NCI-H146 treated with DMSO at 0.1 percent for 48 hours (cell line): Measurements from ENCODE around the gene SLC10A3.

Source experiments
- DNase-seq: peaks from one replicate; lab custom pipeline; 2025; ENCODE audit not compliant: unreplicated experiment; lab: John Stamatoyannopoulos, UW

The SLC10A3 gene

GRCh38 chrX:154466036-154466435 lies 24.4 kb downstream of the SLC10A3 start:
- no peak for DNase-seq

DNA sequence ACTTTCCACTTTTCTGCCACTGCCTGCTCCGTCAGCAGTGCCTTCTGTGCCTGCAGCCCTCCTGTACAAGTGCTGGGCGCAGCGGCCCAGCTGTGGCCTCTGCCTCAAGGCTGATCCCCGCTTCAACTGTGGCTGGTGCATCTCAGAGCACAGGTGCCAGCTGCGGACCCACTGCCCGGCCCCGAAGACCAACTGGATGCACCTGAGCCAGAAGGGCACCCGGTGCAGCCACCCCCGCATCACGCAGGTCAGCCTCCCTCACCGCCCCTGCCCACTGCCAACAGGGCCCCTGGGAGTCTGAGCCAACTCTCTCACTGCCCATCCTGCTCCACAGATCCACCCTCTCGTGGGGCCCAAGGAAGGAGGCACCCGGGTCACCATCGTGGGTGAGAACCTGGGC lies 24.8 kb downstream of the SLC10A3 start:
- no peak for DNase-seq

GRCh38 chrX:154464806-154465365 lies 25.5 kb downstream of the SLC10A3 start:
- DNase-seq, result no peak

DNA sequence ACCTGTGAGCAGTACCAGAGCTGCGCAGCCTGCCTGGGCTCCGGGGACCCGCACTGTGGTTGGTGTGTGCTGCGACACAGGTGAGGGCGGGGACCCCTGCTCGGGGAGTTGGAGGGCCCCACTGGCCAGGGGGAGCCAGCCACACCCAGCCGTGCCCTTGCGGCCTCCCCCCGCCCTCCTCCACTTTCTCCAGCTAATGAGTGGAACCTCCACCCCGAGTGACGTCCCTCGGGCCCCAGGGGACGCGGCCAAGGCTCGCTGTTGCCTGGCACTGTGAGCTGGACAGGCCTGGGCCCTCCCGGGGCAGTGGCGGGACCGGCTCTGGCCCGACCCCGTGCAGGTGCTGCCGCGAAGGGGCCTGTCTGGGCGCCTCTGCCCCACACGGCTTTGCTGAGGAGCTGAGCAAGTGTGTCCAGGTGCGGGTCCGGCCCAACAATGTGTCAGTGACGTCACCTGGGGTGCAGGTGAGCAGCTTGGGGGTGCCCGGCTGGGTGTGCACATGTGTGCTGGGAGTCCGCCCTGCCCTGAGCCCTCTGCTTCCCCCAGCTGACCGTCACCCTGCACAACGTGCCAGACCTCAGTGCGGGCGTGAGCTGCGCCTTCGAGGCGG lies 26.7 kb downstream of the SLC10A3 start:
- no peak for DNase-seq

DNA sequence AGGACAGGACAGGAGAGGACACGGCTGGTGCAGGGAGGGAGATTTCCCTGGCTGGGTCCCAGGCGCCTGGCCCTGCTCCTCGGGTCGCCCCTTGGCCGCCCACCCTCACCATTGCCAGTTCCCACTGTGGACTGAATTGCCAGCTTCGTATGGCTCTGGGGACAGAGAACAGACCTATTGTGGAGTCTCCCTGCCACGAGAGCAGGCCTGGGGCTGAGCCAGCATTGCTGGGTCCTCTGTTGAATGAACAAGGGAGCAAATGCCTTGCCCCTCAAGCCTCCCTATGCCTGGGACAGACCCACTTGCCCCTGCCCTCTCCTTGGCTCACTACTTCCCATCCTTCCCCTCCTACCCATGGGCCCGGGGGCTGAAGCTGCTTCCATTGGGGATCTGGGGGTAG lies 28.0 kb downstream of the SLC10A3 start:
- DNase-seq, result no peak

DNA sequence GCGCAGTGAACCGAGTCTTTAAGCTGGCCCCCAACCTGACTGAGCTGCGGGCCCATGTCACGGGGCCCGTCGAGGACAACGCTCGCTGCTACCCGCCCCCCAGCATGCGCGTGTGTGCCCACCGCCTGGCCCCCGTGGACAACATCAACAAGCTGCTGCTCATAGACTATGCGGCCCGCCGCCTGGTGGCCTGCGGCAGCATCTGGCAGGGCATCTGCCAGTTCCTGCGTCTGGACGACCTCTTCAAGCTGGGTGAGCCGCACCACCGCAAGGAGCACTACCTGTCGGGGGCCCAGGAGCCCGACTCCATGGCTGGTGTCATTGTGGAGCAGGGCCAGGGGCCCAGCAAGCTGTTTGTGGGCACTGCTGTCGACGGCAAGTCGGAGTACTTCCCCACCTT lies 30.1 kb downstream of the SLC10A3 start:
- DNase-seq, result no peak

DNA sequence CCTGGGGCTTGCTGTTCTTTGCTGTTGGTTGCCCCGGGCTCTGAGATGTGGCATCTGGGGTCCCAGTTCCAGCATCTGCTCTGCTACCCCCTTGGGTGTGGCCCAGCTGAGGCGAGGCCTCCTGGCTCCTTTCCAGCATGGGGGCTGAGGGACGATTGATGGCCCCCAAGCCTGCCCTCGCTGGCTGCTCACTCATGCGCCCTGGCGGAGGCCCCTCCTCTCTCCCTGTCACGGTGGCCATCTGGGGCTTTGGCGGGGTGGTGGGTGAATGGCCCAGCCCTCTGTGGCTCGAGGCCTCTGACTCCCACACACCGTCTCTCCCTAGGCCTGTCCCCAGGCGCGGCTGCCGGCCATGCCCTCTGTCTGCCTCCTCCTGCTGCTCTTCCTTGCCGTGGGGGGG lies 30.6 kb downstream of the SLC10A3 start:
- no peak for DNase-seq

DNA sequence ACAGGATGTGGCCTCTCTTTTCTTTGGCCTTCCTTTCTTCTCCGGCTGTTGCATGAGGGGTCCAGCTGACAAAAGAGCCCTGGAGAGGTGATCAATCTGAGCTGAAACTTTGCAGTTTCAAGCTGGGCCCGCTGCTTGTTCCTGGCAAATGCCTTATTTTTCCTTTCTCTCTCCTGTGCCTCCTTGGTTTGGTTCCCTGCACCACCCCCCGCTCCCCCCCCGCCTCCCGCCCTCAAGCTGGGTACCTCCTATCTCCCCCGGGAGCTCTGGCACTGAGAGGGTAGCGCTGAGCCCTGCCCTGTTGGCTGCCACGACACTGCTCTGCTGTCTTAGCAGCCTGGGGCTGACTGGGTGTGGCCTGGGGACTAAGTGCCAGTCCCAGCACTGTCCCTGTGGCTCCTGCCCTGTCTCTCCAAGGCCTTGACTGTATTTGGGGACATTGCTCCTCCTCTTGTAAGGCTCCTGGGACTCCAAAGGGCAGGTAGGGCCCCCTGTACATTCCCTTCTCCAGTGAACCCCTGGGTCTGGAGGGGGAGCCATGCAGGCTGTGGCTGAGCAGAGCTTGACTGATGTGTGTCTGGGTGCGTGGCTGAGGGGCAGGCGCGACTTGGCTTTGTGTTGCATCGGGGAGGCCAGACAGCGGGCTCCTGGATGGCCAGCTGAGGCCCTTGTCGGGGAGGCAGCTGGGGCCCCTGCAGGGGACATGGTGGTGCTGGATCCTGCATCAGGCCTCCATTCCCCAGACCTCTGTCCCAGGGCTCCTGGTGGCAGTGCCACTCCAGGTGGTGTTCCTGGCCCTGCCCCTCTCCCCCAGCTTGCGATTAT lies 31.3 kb downstream of the SLC10A3 start:
- peak; percentile 2 for DNase-seq

DNA sequence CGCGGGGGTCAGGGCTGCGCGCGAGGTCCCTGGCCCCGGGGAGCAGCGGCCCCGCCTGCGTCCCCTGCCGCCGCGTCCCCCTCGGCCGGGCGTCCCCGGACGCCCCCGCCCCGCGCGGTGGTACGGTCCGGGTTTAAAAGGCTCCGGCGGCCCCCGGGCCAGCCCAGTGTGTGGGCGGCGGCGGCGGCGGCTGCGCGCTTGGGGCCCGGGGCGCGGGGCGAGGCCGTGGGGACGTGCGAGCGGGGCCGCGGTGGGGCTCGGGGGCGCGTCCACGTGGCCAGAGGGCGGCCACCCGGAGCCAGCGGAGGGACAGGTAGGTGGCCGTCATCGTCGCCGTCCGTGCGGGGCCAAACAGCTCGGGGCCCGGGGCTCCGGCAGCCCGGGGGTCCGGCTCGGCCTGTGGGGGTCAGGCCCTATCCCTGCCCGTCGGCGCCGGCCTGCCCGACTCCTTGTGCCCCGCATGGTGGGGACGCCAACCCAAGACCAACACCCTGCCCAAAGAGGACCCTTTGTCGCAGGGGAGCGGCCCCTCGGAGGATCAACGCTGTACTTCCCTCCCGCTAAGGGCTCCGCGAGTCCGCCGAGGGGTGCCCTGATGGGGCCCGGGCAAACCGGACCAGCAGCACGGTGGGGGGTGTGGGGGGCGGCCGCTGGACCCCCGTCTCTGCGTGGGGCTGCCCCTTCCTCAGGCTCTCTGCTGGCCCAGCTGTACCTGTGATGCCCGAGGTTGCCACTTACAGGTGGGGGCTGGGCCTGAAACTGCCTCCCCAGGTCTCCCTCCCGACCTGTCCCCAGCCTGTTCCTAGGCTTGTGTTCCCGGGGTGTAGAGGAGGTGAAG lies 32.1 kb downstream of the SLC10A3 start, which contains the start of gene PLXNA3:
Gene PLXNA3, plus strand, starts transcription at position 166 of the 838 bp plus-strand sequence. CDS start 1,903 bp downstream, outside the sequence.
- no peak for DNase-seq

DNA sequence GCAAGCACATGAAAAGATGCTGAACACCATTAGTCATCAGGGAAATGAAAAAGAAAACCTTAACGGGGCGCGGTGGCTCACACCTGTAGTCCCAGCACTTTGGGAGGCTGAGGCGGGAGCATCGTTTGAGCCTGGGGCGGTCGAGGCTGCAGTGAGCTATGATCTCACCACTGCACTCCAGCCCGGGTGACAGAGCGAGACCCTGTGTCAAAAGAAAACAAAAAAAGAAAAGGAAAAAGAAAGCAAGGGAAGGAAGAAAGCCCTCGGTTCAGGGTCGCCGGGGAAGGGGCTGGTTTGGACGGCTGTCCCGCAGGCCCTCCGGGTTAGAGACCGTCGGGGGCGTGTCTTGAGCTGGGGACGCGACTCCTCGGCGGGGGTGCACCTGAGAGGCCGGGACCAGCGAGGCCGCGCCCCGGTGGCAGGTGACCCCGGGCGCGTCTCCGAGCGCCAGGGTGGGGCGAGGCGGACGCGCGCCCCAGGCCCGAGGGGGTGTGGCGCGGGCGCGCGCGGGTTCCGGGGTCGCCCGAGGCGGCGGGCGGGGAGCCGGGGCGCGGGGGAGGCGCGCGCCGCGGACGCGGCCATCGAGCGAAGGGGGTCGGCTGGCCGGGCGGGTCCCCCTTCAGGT lies 32.8 kb downstream of the SLC10A3 start:
- peak; percentile 16 for DNase-seq

- no peak for DNase-seq
Measured at GRCh38 chrX:154452823-154453222, 37.6 kb downstream of the SLC10A3 start.

- DNase-seq, result no peak
Measured at GRCh38 chrX:154450312-154450711, 40.1 kb downstream of the SLC10A3 start.

GRCh38 chrX:154449618-154450017 lies 40.8 kb downstream of the SLC10A3 start:
- no peak for DNase-seq

DNA sequence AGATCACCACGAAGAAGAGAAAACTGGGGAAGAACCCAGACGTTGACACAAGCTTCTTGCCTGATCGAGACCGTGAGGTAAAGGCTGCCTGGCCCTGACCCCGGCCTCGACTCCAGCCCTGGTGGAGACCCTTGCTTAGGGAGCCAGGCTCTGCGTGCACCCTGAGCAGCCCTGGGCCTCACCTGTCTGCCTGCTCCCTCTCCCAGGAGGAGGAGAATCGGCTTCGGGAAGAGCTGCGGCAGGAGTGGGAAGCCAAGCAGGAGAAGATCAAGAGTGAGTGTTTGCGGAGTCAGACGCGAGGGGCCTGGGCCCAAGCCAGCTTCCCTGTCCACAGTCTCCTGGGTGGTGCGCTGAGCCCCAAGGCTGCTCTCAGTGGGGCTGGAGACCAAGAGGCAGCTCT lies 41.9 kb downstream of the SLC10A3 start:
- DNase-seq, result no peak

- DNase-seq, result no peak
Measured at GRCh38 chrX:154446430-154446829, 44.0 kb downstream of the SLC10A3 start.

DNA sequence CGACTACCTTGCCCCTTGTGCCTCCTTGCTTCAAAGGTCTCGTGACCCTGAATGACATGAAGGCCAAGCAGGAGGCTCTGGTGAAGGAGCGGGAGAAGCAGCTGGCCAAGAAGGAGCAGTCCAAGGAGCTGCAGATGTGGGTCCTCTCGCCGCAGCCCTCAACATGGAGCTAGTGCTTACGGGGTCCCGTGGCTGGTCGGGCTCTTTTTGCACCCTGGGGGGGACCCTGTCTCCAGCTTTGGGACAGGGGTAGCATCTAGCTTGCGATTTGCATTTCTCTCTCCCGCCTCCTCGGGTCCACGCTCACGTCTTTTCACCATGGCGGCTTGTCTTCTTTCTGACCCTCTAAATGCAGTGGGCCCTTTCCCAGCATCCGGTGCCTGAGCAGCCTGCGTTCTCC lies 44.7 kb downstream of the SLC10A3 start:
- DNase-seq, result no peak

DNA sequence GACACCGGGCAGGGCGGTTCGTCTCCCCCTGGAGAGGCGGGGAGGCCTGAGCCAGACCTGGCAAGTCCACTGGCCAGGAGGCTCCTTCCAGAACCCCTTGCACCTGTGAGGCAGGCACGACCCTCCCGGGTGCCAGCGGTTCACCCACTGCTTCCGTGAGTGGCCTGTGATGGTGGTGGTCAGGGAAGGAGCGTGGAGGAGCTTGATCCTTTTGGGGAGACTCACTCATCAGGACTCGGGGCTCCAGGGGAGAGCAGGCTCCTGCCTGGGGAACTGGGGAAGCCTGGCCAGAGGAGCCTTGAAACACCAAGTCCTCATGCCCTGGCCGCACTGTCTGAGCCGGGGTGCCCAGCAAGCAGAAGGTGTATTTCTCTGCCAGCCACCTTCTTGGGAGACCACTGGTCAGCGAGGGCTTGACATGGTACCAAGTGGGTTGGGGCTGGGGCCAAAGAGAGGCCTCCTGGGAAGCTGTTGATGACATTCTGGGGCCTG lies 45.6 kb downstream of the SLC10A3 start:
- no peak for DNase-seq

DNA sequence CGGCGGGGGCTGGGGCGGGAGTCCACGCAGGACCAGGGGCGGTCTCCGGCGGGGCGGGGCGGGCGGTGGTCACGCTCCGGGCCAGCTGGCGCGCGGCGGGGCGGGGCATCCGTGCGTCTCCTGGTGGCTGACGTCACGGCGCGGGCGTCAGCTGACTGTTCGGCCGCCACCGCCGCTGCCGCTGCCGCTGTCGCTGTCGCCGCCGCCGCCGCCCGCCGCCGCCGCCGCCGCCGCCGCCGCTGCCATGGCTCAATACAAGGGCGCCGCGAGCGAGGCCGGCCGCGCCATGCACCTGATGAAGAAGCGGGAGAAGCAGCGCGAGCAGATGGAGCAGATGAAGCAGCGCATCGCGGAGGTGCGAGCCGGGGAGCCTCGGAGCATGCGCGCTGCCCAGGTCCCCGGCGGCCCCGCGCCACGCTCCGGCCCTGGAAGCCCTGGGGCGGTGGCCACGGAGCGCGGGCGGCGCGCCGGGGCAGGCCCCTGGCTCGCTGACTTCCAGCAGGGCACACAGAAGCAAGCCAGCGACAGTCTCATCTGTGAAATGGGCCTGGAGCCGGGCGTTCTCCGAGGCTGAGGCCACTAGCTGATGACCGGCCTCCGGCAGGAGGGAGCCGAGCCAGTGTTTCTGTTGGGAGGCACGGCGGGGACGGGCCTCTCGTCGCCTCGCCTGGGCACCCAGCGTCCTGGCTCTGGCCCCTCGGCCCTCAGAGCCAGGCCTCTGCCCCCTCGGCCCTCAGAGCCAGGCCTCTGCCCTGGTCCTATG lies 46.3 kb downstream of the SLC10A3 start, which contains the start of gene FAM50A:
Gene FAM50A, plus strand, starts transcription at position 150 of the 763 bp plus-strand sequence. Its CDS starts 95 bp downstream, at position 245.
- DNase-seq, result peak; percentile 33

GRCh38 chrX:154443479-154443910 lies 46.9 kb downstream of the SLC10A3 start:
- DNase-seq, result no peak
